OCI-M2 (cell line): ENCODE results near the gene MMP26.

Experiments
- DNase-seq: peaks from one replicate; lab custom pipeline; 2025; ENCODE audit not compliant: unreplicated experiment; lab: John Stamatoyannopoulos, UW

The MMP26 gene

DNA sequence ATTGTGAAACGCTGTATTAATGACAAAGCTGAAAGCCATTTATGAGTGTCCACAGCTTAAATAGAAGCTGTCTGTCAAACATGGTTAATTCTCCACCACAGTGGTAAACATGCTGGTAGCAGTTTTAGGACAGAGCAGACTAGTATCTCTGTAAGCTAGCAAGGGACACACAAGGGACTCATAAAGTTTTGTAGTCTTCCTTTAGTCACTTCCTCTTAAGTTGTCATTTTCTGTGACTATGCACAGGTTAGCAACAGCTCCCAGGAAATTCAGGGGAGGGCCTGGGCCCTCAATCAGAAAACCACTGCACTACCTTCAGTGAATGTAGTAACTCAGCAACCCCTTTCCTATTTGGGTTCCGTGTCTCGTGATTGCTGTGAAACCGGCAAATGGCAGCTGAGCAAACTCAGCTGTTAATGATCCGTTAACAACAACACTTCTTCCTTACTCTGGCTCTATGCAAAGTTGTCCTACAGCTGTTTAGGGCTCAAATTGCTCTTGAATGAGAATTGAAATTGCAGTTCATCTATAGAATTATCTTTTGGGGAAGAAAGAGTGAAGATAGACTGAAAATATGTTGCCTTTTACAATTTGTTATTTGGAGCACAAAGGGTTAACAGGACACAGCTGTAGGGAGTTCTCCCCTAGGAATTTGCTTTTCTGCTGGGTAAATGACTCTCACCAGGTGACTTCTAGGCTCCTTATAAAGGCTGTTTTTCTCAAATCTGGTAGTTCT lies at the start of gene MMP26:
MMP26 (plus strand) TSS at position 731 of the 736 bp plus-strand sequence.
- no peak for DNase-seq

DNA sequence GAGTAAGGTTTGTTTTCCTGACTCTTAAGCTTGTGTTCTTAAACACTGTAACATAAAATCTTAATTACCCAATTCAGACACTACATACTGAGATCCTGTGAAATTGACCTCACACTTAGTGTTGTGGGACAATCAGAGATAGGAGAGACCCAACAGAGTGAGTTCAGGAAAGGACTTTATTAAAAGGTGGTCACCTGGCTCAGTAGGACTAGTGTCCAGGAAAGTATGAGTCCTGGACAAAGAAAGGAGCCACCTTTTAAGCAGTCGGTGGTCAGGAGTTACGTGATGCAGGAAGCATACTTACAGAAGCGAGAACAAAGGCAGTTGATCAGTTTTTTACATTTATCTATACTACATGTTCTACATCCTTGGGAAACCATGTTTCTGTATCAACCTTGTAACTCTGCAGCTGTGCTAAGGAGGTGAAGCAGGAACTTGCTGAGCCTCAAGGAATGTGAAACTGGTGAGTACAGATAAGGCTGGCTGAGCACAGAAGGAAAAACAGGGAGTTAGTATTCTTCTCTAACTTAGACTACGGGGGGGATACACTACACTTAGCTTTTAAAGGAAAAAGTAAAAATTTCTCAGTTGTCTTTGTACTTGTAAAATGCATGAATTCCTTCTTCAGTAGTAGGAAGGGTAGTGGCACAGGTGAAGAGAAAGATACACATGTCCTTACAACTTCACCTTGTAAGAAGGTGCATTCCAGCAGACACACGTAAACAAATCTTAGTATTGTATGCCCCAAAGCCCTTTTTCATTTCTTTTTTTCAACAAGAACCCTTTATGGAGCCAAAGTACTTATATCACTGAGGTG lies 45.7 kb upstream of the MMP26 start:
- DNase-seq, result no peak

DNA sequence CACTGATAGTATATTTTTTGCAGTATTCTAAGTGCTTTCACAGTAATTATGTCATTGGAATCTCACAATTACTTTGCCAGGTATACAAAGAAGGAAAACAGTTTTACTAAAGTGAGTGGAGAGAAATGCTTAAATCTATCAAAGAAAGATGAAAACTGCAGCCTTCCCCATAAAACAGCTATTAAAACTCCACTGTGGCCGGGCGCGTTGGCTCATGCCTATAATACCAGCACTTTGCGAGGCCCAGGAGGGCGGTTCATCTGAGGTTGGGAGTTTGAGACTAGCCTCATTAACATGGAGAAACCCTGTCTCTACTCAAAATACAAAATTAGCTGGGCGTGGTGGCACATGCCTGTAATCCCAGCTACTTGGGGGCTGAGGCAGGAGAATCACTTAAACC lies 41.7 kb upstream of the MMP26 start:
- DNase-seq, result no peak

DNA sequence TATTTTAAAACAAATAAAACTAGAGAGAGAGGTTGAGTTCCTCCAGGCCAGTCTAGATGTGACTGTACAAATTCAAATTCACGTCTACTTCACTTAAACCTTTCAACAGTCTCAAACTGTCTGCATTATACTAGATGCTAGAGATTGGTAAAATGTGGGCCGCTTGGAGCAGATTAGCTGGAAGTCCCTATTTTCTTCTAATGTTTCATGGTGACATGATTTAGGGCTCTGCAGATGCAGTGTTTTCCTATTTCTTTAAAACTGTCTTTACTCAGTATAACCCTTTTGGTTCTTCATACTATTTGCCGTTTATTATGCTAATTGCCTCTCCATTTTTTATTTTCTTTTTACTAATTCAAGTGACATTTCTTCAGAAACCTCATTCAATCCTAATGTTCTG lies 40.4 kb upstream of the MMP26 start:
- DNase-seq, result no peak

DNA sequence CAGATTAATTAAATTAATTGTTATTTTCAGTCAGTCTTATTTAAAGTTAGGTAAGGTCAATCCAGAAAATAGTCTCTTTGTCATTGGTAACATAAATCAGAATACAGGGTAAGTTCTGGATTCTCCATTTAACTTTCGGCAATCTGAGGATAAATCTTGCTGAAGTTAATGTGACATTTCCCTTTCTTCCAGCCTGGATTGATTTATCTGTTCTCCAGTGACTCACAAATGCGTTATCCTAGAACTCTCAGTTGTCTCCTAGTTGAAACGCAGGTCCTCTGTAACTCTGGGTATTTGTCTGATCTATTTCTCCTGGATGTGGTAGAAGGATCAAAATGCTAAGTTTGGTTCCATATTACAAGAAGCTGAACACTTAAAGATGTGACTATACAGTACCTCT lies 39.8 kb upstream of the MMP26 start:
- no peak for DNase-seq

DNA sequence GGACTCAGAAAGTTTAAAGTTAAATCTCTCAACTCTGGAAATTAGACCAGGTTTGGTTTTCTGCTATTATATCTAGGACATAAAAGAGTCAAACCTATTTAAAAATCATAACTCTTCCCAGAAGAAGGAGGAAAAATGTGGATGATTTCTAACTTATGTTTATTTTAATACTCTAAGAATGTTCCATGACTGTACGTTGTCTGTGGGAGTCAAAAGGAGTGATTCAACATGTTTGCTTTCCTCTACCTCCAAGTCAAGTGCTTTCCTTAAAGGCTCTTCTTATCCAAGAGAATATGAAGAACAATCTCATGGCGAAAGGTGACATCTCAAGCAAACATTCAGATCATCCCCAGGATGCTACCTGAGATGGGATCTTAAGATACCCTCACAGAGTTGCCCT lies 39.2 kb upstream of the MMP26 start:
- no peak for DNase-seq

DNA sequence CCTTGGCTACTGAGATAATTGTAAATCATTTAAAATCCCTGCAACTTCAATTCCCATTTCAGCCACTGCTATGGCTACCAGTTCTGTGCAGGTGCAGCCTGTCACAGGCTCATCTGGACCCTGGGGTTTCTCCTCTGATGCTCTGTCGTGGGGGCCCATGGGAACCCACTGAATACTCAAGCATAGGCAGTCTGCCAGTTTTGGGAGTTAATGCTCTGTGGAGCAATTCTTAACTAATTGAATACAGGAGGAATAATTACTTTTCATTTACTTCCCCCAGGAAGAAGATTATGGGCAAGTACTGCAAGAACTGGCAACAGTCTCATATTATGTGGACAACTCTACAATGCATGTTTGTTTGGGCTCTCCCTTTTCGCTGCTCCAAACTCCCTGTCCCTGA lies 32.8 kb upstream of the MMP26 start:
- DNase-seq, result no peak

DNA sequence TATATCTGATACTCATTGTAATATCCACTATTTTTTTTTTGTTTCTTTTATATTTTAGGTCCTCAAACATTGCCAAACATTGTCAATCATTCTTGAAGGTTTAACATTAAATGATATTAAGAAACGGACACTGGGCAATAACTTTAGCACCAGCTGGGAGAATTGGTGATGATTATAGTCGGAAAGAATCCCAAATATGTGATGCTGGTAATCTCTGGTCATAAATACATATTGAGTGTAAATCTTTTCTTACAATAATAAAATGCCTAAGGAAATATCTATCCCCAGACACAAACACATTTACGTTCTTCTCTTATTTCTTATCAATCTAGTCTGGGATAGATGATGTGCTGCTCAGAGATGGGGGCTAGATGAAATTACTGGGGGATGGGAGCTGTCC lies 32.1 kb upstream of the MMP26 start:
- DNase-seq, result no peak

DNA sequence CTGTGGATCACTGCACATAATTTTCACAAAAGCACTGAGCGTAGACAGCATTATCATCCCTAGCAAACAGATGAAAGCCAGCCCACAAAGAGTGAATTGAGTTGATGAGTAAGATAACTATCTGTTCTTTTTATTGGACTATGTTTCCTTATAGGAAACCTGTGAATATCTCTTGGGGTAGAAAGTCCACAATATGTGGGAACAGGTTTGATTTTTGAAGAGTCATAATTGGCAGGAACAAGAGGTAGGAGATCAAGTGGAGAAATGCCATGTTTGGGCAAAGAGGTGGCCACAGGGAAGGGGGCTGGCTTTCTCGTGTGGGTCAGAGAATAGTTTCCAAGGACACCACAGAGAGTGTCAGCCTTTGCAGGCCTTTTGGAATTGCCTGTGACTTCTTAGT lies 30.8 kb upstream of the MMP26 start:
- no peak for DNase-seq

DNA sequence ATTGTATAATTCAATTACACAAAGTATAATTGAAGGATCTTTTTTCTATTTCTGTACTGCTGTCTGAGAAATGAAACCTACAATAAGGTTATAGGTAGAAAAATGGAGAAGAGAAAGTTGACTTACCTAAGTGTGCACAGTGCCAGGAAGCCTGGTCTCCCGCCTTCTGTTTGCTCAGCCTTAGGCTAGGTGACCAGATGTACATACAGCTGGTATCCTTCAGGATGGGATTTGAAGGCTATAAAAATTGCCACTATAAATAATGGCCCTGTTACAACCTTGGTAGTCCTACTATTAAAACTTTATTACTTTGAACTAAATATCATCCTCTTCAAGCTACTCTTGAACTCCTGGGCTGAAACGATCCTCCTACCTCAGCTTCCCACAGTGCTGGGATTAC lies 26.6 kb upstream of the MMP26 start:
- no peak for DNase-seq

DNA sequence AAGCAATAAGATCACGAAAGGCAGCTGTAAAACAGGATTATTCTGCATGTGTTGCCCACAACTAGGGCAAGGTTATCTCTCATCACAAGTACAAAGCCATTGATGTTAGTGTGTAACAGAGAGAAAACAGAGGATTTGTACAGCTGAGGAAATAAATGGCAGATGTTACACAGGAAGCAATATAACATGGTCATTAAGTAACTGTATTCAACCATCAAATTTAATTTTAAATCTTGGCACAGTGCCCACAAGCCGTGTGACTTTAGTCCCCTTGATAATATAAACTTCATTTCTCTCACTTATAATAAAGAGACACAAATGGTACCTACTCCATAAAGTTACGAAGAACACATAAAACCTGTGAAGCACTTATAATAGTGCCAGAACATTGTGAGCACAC lies 24.2 kb upstream of the MMP26 start:
- no peak for DNase-seq

DNA sequence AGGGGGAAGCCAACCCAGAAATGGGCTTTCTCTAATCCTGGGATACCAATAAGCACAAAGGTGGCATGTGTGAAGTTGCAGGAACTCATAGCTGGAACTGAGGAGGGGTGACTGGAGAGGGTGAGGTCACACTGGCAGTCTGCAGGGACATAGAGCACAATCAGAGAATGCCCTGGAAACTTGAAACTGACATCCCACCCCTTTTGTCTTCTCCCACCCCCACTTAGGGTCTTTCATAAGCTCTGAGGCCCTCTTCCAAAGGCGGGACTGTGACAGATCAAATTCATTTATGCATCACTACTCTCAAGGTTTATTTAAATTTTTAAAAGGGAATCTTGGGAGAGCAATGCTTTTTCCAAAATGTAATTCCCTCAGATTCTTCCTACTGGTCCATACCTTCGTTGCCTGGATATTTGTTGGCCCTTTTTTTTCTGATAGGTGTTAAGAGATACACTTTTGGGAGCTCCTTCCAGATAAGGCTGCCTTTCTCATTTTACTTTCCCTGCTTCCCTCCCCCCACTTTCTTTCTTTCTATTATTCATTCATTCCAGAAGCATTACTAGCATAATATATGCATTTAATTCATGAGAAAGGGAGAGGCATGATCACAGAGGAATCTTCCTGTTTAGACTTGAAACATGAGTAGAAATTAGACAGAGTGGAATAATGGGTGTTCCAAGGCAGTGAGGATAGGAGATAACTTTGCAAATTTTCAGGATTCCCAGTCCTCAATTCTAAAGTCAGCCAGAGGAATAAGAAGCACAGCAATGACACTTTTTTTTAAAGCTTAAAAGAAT lies 21.8 kb upstream of the MMP26 start:
- DNase-seq, result no peak

DNA sequence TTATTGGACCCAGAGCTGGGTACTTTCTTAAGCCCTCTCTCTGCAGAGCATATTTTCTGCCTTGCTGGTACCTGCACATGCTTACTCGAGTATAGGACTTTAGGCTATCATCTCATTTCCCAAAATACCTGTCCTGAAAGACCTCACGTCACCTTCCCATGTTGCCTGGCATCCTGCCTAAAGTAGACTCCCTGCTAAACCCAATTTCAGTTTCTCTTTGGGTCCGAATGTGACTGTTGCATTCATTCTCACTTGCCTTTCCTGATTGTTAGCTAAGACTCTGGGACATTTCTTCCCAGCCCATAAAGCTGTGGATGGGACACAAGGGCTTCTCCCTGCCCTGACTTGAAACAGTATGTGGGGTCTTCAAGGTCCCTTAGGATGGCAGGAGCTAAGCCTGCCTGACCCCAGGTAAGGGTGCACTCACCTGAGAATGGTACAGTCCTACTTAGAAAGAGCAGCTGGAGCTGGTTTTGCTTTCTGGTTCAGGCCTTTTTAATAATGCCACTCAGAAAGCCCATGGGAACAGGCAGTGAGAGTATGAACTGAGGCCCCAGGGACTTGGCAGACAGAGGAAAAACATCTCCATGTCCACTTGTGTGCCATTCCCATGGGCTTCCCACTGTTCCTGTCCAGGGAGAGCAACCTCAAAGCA lies 19.8 kb upstream of the MMP26 start:
- no peak for DNase-seq

DNA sequence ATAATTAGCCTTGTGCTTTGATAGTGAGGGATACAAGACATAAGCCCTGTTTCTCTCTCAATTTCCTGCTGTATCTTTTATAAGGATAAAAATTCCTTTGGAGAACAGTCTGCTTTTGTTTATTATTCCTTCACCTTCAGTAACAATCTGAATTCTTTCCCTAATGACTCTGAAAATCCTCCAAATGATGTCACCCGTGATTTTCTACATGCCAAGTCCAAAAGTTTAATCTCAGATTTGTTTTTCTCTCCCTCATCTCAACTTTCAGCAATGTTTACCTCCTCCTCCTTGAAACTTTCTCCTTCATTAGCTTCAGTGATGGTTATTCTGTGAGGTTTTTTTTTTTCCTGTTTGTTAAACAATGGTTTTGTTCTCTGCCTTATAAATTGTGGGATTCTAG lies 9.1 kb upstream of the MMP26 start:
- DNase-seq, result no peak

DNA sequence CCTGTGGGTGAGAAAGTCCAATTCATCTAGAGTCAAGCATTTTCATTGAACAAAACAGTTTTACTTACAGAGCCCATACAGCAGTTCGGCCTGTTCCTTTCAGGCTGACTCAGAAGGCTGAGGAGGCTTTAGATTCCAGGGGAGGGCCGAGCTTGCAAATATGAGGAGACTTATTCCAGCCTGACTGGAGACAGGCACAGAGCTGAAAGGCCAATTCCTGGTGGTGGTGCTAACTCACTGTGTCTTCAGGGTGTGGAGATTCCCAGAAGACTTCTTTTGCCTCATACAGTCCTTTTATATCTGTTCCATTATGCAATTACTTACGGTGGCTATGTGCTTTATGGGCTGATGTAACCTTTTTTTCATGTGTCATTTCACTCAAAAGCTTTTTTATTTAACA lies 7.0 kb upstream of the MMP26 start, which contains the start of gene OR51E2:
OR51E2 (minus strand) TSS at position 269 of the 400 bp plus-strand sequence. CDS start 15,142 bp downstream, outside the sequence.
- DNase-seq, result no peak

DNA sequence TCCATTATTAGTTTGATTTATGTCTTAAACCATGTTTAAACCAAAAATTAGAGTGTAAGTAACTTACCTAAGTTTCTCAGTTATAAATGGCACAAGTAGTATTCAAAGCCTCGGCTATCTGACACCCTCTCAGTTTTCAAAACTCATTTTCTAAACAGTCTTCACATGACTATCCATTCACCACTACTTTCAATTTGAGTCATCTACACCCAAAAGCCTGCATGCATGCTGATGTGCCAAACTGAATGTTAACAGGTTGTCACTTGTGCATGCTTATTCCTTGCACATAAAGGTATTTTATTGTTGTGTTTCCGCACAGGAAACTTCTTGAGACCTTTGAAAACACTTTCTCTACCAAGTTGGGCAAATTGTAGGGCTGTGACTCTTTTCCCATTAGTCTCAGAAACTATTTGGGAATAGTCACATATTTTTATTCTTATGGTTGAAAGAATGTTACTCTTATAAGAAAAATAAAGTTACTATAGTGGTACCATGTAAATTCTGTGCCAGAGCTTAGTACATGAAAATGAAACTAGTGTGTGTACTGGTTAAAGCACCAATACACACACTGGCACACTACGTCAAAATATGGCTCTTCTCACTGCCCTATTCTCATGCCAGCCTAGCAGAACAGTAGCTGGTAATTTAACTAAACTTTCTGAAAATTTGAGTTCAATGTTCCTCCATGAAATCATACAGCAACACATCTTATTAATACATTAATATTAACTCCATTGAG lies 4.7 kb upstream of the MMP26 start:
- no peak for DNase-seq

DNA sequence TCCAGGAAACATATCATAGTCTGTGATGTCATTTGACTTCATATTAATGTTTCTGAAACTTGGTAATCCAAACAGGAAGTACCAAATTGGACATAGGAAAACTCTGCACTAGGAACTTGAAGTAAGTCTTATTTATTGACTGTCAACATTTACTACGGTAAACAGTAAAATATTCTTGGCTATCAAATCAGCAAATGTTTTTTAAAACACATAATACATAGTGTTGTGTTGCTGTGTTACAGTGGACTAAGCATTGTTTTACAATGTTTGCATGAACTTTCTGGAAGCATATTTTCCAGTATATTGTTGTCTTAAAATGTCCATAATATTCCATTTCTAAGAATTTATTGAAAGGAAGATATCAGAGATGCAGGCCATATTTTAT lies 4.2 kb upstream of the MMP26 start:
- no peak for DNase-seq

DNA sequence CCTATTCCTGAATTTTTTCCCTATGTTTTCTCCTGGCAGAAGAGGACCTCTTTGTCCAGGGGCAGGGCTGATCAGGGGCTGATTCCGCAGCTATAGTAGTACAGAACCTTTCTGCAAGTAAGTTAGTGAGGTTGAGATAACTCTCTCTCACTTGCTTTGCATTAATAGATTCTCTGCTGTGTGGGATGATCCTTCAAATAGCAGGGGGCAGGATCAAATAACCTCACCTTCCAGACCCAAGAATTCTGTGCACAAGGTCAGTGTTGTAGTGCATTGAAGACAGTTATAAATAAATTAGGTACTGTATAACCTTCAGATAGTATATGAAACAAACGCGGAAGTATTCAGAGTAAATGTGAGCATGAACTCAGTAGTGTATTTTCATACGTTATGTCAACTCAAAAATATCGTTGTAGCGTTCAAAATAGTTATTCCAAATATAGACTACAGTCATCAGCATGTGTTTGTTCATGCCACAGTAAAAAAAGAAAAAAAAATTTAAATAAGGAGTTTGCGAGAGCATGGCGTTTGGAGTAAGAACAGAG lies 278 bp downstream of the MMP26 start:
- DNase-seq, result no peak

DNA sequence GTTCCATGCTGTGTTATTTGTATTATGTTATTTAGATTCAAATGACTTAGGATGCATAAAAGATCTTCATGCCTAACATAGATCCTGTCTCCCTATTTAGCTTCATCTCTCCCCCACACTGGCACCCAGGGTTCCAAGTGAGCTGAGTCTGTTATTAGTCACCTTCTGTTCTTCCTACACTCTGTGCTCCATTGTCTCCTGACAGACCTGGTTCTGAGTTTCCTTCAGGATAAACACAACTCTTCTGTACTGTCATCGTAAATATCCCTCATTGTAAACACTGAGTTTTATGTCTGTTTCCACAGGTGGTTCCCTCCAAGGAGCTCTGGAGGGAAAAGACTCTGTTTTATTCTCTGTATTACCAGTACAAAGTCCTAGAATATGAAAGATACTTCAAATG lies 8.7 kb downstream of the MMP26 start:
- no peak for DNase-seq

DNA sequence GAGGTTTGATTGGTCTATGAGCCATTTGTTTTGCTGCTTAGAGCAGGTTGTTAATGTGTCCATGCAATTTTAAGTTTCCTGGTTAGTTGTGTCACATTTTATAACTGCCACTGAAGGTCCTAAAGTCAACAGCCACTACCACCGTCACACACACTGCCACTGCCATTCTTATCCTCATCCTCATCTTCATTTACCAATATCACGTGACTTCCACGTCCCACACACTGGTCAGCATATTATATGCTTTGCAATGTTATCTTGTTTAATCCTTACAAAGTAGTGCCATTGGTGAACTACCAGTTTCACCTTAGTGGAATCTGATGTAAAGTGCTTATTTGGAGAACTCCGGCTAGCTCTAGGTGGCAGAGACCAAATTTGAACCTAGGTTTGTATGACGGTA lies 9.7 kb downstream of the MMP26 start:
- DNase-seq, result no peak
